ENCODE data around the gene SLC37A2.

DNA sequence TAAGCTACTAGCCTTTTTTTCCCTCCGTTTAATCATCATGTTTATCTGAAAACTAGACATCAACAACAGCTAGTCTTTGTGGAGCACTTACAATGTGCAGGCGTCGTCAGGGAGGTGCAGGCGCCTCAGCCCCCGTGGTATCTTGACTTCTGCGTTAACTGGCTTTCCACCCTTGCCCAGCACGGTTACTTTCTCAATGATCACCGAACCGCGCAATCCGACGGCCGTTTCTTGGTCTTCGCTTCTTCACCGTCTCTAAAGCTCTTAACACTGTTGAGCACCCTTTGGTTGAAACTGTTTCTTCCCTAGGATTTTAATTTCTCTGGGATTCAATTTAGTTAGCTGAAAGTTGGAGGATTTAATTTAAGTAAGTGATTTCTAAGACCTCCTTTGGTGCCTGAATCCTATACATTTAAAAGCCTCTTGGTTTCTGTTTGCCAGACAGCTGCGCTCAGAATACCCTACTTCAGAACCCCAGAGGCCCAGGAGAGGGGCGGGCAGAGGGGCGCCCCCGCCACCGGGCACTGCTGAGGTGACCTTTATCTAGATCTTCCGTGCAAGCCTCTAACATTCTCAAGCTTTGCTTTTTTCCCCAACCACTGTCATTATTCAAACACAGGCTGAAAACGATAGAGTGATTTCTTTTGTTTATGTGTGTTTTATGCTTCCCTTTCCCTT is 66.3 kb downstream of the SLC37A2 start:
- TF ChIP-seq, protein P1, sequence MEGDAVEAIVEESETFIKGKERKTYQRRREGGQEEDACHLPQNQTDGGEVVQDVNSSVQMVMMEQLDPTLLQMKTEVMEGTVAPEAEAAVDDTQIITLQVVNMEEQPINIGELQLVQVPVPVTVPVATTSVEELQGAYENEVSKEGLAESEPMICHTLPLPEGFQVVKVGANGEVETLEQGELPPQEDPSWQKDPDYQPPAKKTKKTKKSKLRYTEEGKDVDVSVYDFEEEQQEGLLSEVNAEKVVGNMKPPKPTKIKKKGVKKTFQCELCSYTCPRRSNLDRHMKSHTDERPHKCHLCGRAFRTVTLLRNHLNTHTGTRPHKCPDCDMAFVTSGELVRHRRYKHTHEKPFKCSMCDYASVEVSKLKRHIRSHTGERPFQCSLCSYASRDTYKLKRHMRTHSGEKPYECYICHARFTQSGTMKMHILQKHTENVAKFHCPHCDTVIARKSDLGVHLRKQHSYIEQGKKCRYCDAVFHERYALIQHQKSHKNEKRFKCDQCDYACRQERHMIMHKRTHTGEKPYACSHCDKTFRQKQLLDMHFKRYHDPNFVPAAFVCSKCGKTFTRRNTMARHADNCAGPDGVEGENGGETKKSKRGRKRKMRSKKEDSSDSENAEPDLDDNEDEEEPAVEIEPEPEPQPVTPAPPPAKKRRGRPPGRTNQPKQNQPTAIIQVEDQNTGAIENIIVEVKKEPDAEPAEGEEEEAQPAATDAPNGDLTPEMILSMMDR (IDR thresholded peaks at IDR 0.05), result no peak
- no peak for TF ChIP-seq POLR2A (IDR thresholded peaks at IDR 0.05)
